ENCODE results near the gene RARB.

Gene RARB

DNA sequence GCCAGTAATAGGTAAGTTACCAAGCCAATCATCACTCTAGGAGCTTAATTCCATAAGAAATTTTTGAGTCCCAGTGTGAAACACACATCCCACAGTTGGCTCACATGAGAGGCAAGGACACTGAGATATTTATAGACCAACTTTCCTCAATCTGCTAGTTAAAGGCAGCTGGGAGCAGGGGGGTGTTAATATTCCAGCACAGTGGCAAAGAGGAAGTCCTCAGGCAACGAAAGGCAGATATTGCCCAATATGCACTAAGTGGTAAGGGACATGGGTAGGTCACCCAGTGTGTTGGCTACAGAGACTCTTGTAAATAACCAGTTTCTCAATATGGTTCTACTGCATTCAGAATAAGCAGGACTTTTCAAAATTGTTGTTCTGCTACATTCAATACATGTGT lies 175.6 kb downstream of the RARB start:
- DNase-seq (ENCODE audit: low read depth in 3 of 3) = no peak

DNA sequence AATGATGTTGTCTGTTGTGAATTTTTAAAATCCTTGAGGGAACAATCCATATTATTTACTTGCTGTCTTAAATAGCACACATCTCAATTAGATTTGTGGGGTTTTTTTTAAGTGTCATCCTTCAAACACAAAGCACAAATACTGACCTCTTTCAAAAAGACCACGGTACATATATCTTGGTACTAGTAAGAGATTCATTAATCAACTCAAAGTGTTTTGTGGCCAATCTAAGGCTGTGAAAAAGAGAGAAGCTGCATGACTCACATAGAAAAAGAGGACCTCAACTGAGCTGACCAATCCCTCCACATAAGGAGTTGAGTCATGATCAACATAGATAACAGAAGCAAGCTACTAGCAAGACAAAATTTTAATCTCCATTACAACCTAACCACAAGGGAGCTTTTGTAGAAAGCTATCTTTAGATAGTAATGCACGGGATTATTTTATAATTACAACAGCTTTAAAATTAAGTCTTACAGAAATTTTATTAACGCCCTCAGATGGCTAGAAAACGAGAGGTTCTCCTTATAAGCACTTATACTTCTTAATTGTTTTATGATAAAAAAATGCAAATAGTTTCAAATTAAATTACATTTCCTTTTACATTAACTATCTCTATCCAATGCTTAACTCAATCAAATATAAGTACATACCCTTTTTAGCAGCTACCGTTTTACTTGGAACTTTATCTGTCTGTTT lies 176.2 kb downstream of the RARB start:
- no peak for DNase-seq (ENCODE audit: low read depth in 3 of 3)

DNA sequence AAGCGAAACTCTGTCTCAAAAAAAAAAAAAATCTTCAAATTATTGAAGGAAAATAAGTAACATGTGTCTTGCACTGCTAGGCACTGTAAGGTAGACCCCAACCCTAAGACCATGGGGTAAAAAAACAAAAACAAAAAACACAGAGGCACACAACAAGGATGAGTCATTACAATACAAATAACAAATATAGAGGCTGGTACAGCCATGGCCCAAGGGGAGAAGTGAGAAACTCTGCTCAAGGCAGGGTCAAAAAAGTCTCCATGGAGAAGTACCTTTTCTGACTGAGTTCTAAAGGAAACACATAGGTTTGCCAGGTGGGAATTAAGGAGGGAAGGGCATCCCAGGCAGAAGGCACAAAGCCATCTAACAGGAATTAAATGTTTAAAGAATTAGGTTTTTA lies 182.1 kb downstream of the RARB start:
- no peak for DNase-seq (ENCODE audit: low read depth in 3 of 3)

DNA sequence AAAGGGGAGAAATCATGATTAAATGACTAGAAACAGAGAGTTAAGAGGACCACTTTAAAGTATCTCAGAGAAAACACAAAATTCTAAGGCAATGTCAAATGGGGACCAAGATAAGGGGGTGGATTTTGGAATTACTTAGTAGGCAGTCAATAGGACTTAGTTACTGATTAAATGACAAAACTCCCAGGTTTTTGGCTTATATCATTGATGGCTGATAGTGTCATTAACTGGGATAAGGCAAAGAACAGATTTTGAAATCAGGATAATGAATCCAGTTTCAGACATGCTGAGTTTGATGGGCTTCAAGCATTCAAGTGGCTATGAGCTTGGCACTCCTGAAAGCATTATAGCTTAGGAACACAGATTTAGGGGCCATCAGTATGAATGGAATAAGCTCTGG lies 182.7 kb downstream of the RARB start:
- DNase-seq (ENCODE audit: low read depth in 3 of 3) = no peak

DNA sequence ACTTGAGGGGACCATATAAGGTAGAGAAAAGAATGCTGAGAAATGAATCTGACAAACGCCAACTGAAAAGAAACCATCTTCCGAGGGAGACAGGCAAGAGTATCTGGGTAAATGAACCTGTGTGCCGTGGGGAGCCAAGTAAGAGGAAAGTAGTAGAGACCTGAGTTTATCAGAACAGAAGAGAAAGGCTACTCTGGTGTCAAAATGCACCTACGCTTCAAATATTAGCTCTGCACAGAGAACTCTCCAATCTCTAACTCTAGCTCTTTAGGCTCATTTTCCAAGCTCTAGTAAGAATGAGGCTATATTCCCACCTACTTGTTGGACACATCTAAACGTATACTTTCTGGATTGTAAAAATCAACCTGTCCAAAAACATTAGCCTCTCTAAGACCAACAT lies 183.1 kb downstream of the RARB start:
- no peak for DNase-seq (ENCODE audit: low read depth in 3 of 3)

DNA sequence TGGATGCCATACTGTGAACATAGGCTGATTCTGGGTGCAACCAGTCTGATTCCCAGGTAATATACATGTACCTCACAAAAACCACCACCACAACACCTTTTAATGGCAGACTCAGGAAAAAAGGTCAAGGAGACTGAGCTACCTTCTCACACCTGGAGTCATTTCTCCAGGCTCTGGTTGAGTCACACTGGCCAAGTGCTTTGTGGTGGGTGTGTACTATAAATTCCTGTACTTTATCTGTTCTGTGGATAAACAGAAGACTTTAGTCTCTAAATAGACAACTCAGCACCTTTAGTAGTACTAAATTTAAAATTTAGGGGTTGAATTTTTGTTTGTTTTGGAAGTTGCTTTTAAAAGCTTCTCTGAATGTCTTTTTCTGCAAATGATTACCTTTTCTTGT lies 190.0 kb downstream of the RARB start:
- no peak for DNase-seq (ENCODE audit: low read depth in 3 of 3)

DNA sequence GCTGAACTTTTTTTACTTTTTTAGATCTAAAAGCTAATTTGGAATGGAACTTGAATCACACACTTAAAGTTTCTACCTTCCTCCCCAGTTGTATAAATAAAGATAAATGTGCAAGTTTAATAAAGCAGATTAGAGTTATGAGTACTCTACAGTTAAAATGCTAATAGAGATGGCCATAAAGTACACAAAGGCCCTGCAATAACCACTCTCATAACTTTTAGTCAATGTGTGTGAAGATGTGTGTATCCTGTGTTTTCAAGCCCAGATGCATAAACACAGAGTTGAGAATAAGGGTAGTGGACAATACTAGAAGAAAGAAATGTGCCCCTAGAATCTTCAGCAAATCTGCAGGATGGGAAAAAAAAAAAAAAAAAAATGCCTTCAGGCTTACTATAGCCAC lies 191.3 kb downstream of the RARB start:
- DNase-seq (ENCODE audit: low read depth in 3 of 3) = no peak

DNA sequence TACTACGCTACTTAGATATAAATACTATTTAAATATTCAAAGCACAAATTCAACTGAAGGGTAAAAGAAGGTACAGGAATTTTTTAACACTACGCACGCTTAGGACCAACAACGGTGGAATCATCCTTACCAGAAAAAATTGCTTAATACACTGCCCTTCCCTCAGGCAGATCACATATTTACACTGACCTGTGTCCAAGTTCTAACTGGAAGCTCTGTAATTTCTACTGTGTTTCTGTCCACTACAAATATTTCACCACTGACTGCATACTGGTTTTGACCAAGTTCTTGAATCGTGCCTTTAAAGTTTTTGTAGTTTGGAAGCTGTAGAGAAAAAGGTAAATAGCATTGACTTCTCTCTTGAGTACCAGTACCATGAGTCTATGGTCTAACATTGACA lies 192.4 kb downstream of the RARB start:
- no peak for DNase-seq (ENCODE audit: low read depth in 3 of 3)

DNA sequence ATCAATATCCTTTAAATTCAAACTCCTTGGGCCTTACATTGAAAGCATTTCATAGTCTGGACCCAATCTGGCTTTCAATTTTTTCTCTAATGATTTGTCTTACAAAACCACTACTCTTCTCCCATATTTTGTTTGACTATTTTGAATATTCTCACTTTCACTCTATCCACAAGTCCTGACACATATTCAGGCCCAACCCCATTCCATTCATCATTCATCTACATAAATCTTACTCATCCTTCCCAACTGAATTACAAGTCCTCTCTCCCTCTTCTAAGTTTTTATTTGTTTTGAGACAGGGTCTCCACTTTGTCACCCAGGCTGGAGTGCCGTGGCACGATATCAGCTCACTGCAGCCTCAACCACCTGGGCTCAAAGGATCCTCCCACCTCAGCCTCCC lies 193.0 kb downstream of the RARB start:
- no peak for DNase-seq (ENCODE audit: low read depth in 3 of 3)

DNA sequence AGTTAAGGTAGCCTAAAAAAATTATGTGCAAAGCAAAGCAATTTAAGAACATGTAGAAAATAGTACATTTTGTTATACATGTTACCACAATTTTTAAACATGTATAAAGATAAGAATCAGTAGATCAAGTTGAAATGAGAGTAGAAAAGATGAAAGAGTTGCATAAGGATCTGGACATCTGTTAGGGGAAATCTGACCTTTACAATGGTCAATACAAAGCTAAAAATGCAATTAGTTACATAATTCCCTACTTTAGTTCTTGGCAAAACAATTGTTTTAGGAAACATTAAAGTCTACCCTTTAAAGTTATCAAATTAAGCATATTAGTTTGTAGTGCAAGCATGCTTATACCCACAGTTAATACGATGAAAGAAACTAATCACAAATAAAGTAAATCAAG lies 203.9 kb downstream of the RARB start:
- no peak for DNase-seq (ENCODE audit: low read depth in 3 of 3)

DNA sequence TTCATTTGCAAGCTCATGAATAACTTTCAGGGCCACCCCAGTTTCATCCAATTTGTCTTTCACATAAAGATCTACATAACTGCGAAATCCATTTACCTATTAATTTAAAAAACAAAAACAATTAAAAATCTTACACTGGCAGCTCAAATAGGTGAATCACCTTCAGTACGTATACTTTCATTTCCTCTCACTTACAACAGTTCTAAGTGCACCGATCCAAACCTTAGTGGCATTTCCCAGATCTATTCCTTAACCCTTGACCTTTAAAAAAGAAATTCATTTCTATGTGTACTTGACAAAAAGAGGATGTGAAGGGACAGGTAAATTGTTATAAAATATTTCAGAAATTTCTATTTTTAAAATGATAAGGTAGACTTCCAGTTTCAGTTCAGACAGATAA lies 205.9 kb downstream of the RARB start:
- DNase-seq (ENCODE audit: low read depth in 3 of 3) = no peak

DNA sequence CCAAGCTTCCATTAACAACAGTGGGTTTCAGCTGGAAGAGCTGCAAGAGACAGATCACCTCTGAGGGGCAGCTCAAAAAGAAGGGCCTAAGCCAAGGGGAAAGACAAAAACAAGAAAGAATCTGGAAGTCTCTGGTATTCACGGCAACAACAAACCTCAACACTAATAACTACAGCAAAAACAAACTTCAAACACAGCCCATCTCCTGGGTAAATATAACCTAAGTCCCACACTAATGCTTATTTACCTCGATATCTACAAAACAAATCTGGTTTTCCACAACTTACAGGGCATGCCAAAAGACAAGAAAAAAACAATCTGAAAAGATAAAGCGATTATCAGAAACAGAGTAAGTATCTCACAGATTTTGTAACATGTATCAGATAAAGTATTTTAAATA lies 207.0 kb downstream of the RARB start:
- no peak for DNase-seq (ENCODE audit: low read depth in 3 of 3)

Measured in stimulated activated CD4-positive, alpha-beta T cell treated with anti-CD3 and anti-CD28 coated beads, TNF-alpha, amount 100 ng/mL, for 4 hours (primary cell).